Suprapubic skin (tissue), 4 donors: ENCODE data around the gene SPG7.

Experiments
- POLR2A ChIP-seq, 2 donors: fragments of 450-650 bp; IDR thresholded peaks; one replicate each; pipeline ENCODE4 v1.6.1; 2017; ENCODE audit warnings: antibody characterized with exemption in 2 of 2, mild to moderate bottlenecking in 2 of 2, moderate library complexity in 2 of 2
- POLR2AphosphoS5 ChIP-seq, 3 donors: sonication (generic); formaldehyde crosslinking; IDR thresholded peaks; one replicate each; pipeline ENCODE4 v1.6.1; 2017; ENCODE audit warnings: antibody characterized with exemption in 3 of 3
- TF ChIP-seq, protein P1 (sequence below), 2 donors: fragments of 200-600 bp in 1 of 2; fragments of 450-650 bp in 1 of 2; sonication (generic) in 1 of 2; IDR thresholded peaks; one replicate each; pipeline ENCODE4 v1.5.1; 2016 to 2019; ENCODE audit warnings: antibody characterized with exemption in 2 of 2, mild to moderate bottlenecking in 1 of 2, moderate library complexity in 1 of 2

DNA sequence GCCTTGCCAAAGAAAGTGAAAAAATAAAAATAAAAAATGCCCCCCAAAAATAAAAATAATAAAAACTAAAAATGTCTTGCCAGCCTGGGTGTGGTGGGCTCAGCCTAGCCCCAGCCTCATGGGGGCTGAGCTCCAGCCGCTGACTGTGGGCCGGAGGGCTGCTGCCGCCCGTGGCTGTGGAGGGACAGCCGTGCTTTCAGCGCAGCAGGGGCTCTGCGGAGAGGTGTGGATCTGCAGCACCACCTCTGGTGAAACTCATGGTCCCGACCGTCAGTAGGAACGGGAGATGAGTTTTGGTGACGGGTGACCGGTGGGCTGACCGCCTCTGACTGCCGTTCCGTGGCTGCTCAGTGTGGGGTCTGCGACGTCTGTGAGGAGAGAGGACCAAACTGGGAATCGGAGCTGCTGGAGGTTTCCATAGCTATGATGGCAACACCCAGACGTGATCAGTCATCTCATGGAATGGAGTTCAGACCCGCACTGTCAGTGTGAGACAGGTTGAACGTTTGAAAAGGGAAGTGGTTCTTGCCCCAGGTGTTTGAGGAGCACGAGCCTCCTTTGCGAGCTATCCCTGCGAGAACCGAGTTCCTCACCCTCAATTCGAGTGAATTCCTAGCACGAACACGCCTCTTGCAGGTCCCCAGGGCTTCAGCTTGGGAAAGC, 40.3 kb downstream of the SPG7 start:
- TF ChIP-seq, protein P1, sequence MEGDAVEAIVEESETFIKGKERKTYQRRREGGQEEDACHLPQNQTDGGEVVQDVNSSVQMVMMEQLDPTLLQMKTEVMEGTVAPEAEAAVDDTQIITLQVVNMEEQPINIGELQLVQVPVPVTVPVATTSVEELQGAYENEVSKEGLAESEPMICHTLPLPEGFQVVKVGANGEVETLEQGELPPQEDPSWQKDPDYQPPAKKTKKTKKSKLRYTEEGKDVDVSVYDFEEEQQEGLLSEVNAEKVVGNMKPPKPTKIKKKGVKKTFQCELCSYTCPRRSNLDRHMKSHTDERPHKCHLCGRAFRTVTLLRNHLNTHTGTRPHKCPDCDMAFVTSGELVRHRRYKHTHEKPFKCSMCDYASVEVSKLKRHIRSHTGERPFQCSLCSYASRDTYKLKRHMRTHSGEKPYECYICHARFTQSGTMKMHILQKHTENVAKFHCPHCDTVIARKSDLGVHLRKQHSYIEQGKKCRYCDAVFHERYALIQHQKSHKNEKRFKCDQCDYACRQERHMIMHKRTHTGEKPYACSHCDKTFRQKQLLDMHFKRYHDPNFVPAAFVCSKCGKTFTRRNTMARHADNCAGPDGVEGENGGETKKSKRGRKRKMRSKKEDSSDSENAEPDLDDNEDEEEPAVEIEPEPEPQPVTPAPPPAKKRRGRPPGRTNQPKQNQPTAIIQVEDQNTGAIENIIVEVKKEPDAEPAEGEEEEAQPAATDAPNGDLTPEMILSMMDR (IDR thresholded peaks at IDR 0.05): no peak
- TF ChIP-seq POLR2A (IDR thresholded peaks at IDR 0.05): no peak
- TF ChIP-seq POLR2AphosphoS5 (IDR thresholded peaks at IDR 0.05): no peak
